HepG2 (cell line): Measurements from ENCODE around the gene TUBA1C. TPM values are rescaled to one million over a fixed set of nuclear protein-coding genes. Genes with fewer than 3 reads are reported as not detected.

Source experiments
- ATAC-seq: fragments of 200-7000 bp; cut with Tn5 transposase; 3 replicates; pipeline ENCODE4 v1.9.1; 2020; ENCODE audit warnings: mild to moderate bottlenecking, moderate library complexity
- BruUV-seq: library from RNA; stranded (reverse); fragments of 400-500 nt; replicated peaks from 2 replicates; lab custom pipeline; 2021; lab: Mats Ljungman, UMichigan
- CTCF ChIA-PET: fragments of 300-600 bp; formaldehyde crosslinking; extraction: SDS; loops from one replicate; lab custom pipeline; 2021; ENCODE audit warnings: low total read pairs, inconsistent platforms, low intra/inter-chr PET ratio; lab: Yijun Ruan, JAX
- POLR2A ChIA-PET: fragments of 350-600 bp; sonication (Branson Sonifier 250); formaldehyde crosslinking; loops from one replicate; lab custom pipeline; 2020; ENCODE audit warnings: antibody characterized with exemption, inconsistent platforms; lab: Yijun Ruan, JAX
- DNase-seq: peaks from one replicate; pipeline ENCODE4 v3.0.0-alpha.2; 2015; ENCODE audit warnings: low spot score
- FAIRE-seq: peaks from 3 replicates; lab custom pipeline; 2011; peaks lifted over from hg19 to GRCh38; lab: Jason Lieb, UNC
- H2AFZ ChIP-seq: one replicate; pipeline ENCODE4 v1.6.1; 2011; ENCODE audit warnings: low read length, inconsistent platforms
- H3K27ac ChIP-seq: fragments of 300-600 bp; 3 replicates; pipeline ENCODE4 v1.8.0; 2011; ENCODE audit warnings: mixed run types, mild to moderate bottlenecking, mixed read lengths, low read length, inconsistent platforms; ENCODE audit not compliant: insufficient read depth; ENCODE audit errors: extremely low read length
- H3K27me3 ChIP-seq, 2 experiments: fragments of 200-600 bp in 1 of 2; 2 replicates in 1 of 2; 3 replicates in 1 of 2; pipeline versions ENCODE4 v1.6.0 to v1.8.0; 2011; ENCODE audit warnings: low read length in 2 of 2, mild to moderate bottlenecking in 2 of 2, moderate library complexity in 2 of 2, inconsistent platforms in 1 of 2; ENCODE audit not compliant: insufficient read depth in 2 of 2, control insufficient read depth in 1 of 2
- H3K36me3 ChIP-seq, 2 experiments: fragments of 200-600 bp in 1 of 2; replicated peaks in 1 of 2; 2 replicates in 1 of 2; 3 replicates in 1 of 2; pipeline versions ENCODE4 v1.5.1 to v1.8.0; 2011; ENCODE audit warnings: low read length in 2 of 2, inconsistent platforms in 1 of 2; ENCODE audit not compliant: insufficient read depth in 2 of 2, control insufficient read depth in 1 of 2
- H3K4me1 ChIP-seq: 2 replicates; pipeline ENCODE4 v1.5.1; 2012; ENCODE audit warnings: low read length, inconsistent platforms; ENCODE audit not compliant: insufficient read depth
- H3K4me2 ChIP-seq: 2 replicates; pipeline ENCODE4 v1.6.0; 2011; ENCODE audit warnings: low read depth, low read length, inconsistent platforms
- H3K4me3 ChIP-seq, 3 experiments: fragments of 200-600 bp in 1 of 3; sonication (generic), shearing (Covaris generic) in 1 of 3; replicated peaks in 1 of 3; 2 replicates each; pipeline ENCODE4 v1.5.1; 2011 to 2016; ENCODE audit warnings: low read length in 3 of 3, inconsistent platforms in 2 of 3, low read depth in 2 of 3, mild to moderate bottlenecking in 2 of 3, control low read depth in 1 of 3, mixed read lengths in 1 of 3; ENCODE audit not compliant: insufficient read depth in 1 of 3
- H3K79me2 ChIP-seq: one replicate; pipeline ENCODE4 v1.6.1; 2011; ENCODE audit warnings: low read length, inconsistent platforms; ENCODE audit not compliant: insufficient read depth
- H3K9ac ChIP-seq: 2 replicates; pipeline ENCODE4 v1.6.0; 2011; ENCODE audit warnings: mild to moderate bottlenecking, low read depth, low read length, inconsistent platforms; ENCODE audit not compliant: insufficient read depth
- H3K9me3 ChIP-seq: 2 replicates; pipeline ENCODE4 v1.5.1; 2012; ENCODE audit warnings: mild to moderate bottlenecking, low read length
- H4K20me1 ChIP-seq: 2 replicates; pipeline ENCODE4 v1.6.0; 2011; ENCODE audit warnings: inconsistent platforms, mild to moderate bottlenecking, low read length, moderate library complexity; ENCODE audit not compliant: insufficient read depth
- MLLT10 ChIP-seq: sonication (generic); formaldehyde crosslinking; IDR thresholded peaks from 2 replicates; pipeline ENCODE4 v1.4.0; 2020; ENCODE audit warnings: missing genetic modification reagents
- NFAT5 ChIP-seq: sonication (generic); formaldehyde crosslinking; IDR thresholded peaks from 2 replicates; pipeline ENCODE4 v1.4.0; 2020; ENCODE audit warnings: missing genetic modification reagents
- PAWR ChIP-seq: sonication (generic); formaldehyde crosslinking; IDR thresholded peaks from 2 replicates; pipeline ENCODE4 v1.4.0; 2020; ENCODE audit warnings: missing genetic modification reagents, mild to moderate bottlenecking, borderline replicate concordance
- RFX5 ChIP-seq: IDR thresholded peaks from 2 replicates; pipeline ENCODE4 v1.6.1; 2011; ENCODE audit warnings: low read depth, low read length, improper control_type of control experiment
- SNAPC4 ChIP-seq: sonication (generic); formaldehyde crosslinking; IDR thresholded peaks from 2 replicates; pipeline ENCODE4 v1.4.0; 2020; ENCODE audit warnings: mild to moderate bottlenecking, missing genetic modification reagents
- TCF7 ChIP-seq: sonication (generic); IDR thresholded peaks from 2 replicates; pipeline ENCODE4 v1.6.1; 2016; ENCODE audit warnings: antibody characterized with exemption, low read depth
- ZNF275 ChIP-seq: sonication (generic); formaldehyde crosslinking; IDR thresholded peaks from 2 replicates; pipeline ENCODE4 v1.8.0; 2022; ENCODE audit warnings: missing genetic modification reagents, mild to moderate bottlenecking, inconsistent platforms, borderline replicate concordance
- ZNF775 ChIP-seq: sonication (generic); formaldehyde crosslinking; IDR thresholded peaks from 2 replicates; pipeline ENCODE4 v1.4.0; 2020; ENCODE audit warnings: missing genetic modification reagents, mild to moderate bottlenecking, moderate library complexity, borderline replicate concordance
- WGBS: methylation state at CpG from one replicate; pipeline ENCODE4 v1.1.6; 2017; ENCODE audit warnings: low lambda C conversion rate; 5-methylcytosine and 5-hydroxymethylcytosine counted together
- in situ Hi-C: cut with HindIII; loops from 2 replicates; pipeline ENCODE4 v1.10.0; 2017; ENCODE audit warnings: low pct_unique_long_range_greater_than_20kb; ENCODE audit not compliant: extremely low pct_ligation_motif_present
- intact Hi-C: fragments of 100-400 bp; cut with micrococcal nuclease; formaldehyde crosslinking; loops from one replicate; pipeline ENCODE4 v1.10.0; 2022; ENCODE audit not compliant: unreplicated experiment
- polyA plus RNA-seq, 8 experiments: library from polyadenylated mRNA; depleted of rRNA in 3 of 8; stranded (reverse) in 7 of 8; unstranded in 1 of 8; fragments of >200 nt; fragmentation: Illumina TruSeq in 4 of 8; extraction: Trizol in 4 of 8; gene quantifications; 2 replicates each; pipeline versions ENCODE4 v1.2.1 to v1.2.3, GENCODE V29; 2011 to 2016; ENCODE audit warnings: low read depth in 4 of 8, missing spikeins in 1 of 8, mixed read lengths in 1 of 8; ENCODE audit not compliant: insufficient read depth in 1 of 8
- total RNA-seq, 5 experiments: library from RNA; depleted of rRNA; stranded (reverse); fragments of >200 nt; fragmentation: Illumina TruSeq; extraction: Trizol; gene quantifications; 2 replicates each; pipeline ENCODE4 v1.2.3, GENCODE V29; 2016; ENCODE audit warnings: low read depth in 1 of 5
- TF ChIP-seq, protein P1 (sequence below): sonication (generic); formaldehyde crosslinking; IDR thresholded peaks from 2 replicates; pipeline ENCODE4 v1.5.0; 2020; ENCODE audit warnings: missing genetic modification reagents, mild to moderate bottlenecking, borderline replicate concordance

Gene TUBA1C
- total and polyA plus RNA-seq, 2 of the 13 experiments (the other 11 are each of a cell fraction or from before 2014, with no cell fraction given), result 693 to 1,075 TPM

DNA sequence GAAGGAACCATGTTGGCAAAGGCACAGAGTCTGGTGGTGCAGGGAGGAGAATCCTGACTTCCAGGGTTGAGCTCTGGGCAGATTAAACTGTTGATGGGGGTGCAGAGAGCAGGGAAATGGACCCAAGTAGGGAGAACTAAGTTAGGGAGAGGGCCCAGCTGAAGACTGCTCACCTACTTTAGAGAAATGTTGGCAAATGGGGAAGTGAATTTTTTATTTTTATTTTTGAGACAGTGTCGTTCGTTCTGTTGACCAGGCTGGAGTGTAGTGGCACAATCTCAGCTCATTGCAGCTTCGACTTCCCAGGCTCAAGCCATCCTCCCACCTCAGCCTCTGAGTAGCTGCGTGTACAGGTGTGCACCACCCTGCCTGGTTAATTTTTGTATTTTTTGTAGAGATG lies 43.9 kb upstream of the TUBA1C start:
- CTCF ChIA-PET, result no interaction called here
- Histone ChIP-seq H3K9ac (no peak overlapping the region), H3K4me2 (no peak overlapping the region), H3K27ac (no peak overlapping the region), H3K4me3 (no peak overlapping the region), H3K36me3 (no peaks in the 10 kb centered on the region), H3K4me1 (no peaks in the 10 kb centered on the region), H3K27me3 (no peaks in the 10 kb centered on the region; a peak in 1 of 5 replicates), H3K79me2 (no peaks in the 10 kb centered on the region)
- POLR2A ChIA-PET, result no interaction called here
- no peak for DNase-seq
- FAIRE-seq, result no peak
- intact Hi-C loops, result no loop called here
- no TSS peak for BruUV-seq
- in situ Hi-C loops, result no loop called here
- no peak for TF ChIP-seq MLLT10
- TF ChIP-seq TCF7, result no peak
- TF ChIP-seq ZNF775 (CRISPR knock-in tag), result no peak
- no peak for TF ChIP-seq SNAPC4 (CRISPR knock-in tag)
- TF ChIP-seq, protein P1, sequence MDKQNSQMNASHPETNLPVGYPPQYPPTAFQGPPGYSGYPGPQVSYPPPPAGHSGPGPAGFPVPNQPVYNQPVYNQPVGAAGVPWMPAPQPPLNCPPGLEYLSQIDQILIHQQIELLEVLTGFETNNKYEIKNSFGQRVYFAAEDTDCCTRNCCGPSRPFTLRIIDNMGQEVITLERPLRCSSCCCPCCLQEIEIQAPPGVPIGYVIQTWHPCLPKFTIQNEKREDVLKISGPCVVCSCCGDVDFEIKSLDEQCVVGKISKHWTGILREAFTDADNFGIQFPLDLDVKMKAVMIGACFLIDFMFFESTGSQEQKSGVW, result no peak
- TF ChIP-seq RFX5, result no peak
- no peak for TF ChIP-seq NFAT5
- no peak for TF ChIP-seq PAWR (CRISPR knock-in tag)
- TF ChIP-seq ZNF275, result no peak
- TF ChIP-seq, all 625 proteins: peak for 0
- Histone ChIP-seq H4K20me1 (no peaks in the 10 kb centered on the region), H3K9me3 (no peaks in the 10 kb centered on the region), H2AFZ (no peak overlapping the region)
- 29% methylated on average over 4 of the region's 4 CpGs for WGBS
- no peak for ATAC-seq
